DOHH2 (cell line): Measurements from ENCODE around the gene KATNBL1.

Experiments
- CTCF ChIP-seq: fragments of 200-600 bp; sonication (generic); IDR thresholded peaks from one replicate; pipeline ENCODE4 v1.5.1; 2014; ENCODE audit warnings: antibody characterized with exemption, mild to moderate bottlenecking, low read depth, low read length; ENCODE audit not compliant: poor library complexity, severe bottlenecking
- EZH2phosphoT487 ChIP-seq: fragments of 200-600 bp; sonication (generic); IDR thresholded peaks from 2 replicates; pipeline ENCODE4 v1.6.1; 2017; ENCODE audit warnings: borderline replicate concordance, mild to moderate bottlenecking, antibody characterized with exemption, low read length, moderate library complexity, mixed read lengths

- TF ChIP-seq EZH2phosphoT487 (no peak), CTCF (no peak)
Observed at GRCh38 chr15:34111488-34111887, 98.4 kb downstream of the KATNBL1 start.
